ENCODE measurements around the gene SLAMF9. TPM values are rescaled to one million over a fixed set of nuclear protein-coding genes. Genes with fewer than 3 reads are reported as not detected.

Gene SLAMF9
- total RNA-seq, 2 donors from 2014 or later = not detected

- H3K4me3 ChIP-seq = no peak overlapping the region
- H3K9me3 ChIP-seq = no peaks in the 10 kb centered on the region
- no peak overlapping the region for H3K27ac ChIP-seq
- no peak for TF ChIP-seq CTCF (IDR thresholded peaks at IDR 0.05)
- no peaks in the 10 kb centered on the region for H3K4me1 ChIP-seq
- DNase-seq (ENCODE audit: low spot score) = peak; percentile 40
- H3K36me3 ChIP-seq = no peaks in the 10 kb centered on the region
- no peaks in the 10 kb centered on the region for H3K27me3 ChIP-seq
Measured at GRCh38 chr1:159977364-159978106, 23.5 kb upstream of the SLAMF9 start.

GRCh38 chr1:159974350-159974965 is 20.4 kb upstream of the SLAMF9 start:
- Histone ChIP-seq H3K4me1 (peaks cover 0 to 14% of the 10 kb centered on the region in 2 donors), H3K9me3 (no peaks in the 10 kb centered on the region), H3K27me3 (no peaks in the 10 kb centered on the region), H3K36me3 (no peaks in the 10 kb centered on the region), H3K4me3 (no peak overlapping the region), H3K27ac (no peak overlapping the region)
- DNase-seq (ENCODE audit: low spot score) = peak; percentile 23
- no peak for TF ChIP-seq CTCF (IDR thresholded peaks at IDR 0.05)

GRCh38 chr1:159973350-159973940 is 19.4 kb upstream of the SLAMF9 start:
- no peak overlapping the region for H3K4me3 ChIP-seq
- H3K27me3 ChIP-seq = no peaks in the 10 kb centered on the region
- DNase-seq (ENCODE audit: low spot score) = peak; percentile 30
- no peak overlapping the region for H3K27ac ChIP-seq
- TF ChIP-seq CTCF (IDR thresholded peaks at IDR 0.05) = no peak
- no peaks in the 10 kb centered on the region for H3K36me3 ChIP-seq
- H3K4me1 ChIP-seq = peaks cover 0 to 14% of the 10 kb centered on the region in 2 donors
- H3K9me3 ChIP-seq = no peaks in the 10 kb centered on the region

GRCh38 chr1:159972443-159973205 is 18.6 kb upstream of the SLAMF9 start:
- no peak overlapping the region for H3K4me3 ChIP-seq

More at GRCh38 chr1:159972443-159973205, 18.6 kb upstream of the SLAMF9 start:
- H3K27me3 ChIP-seq = no peaks in the 10 kb centered on the region
- H3K4me1 ChIP-seq = peaks cover 0 to 14% of the 10 kb centered on the region in 2 donors
- H3K36me3 ChIP-seq = no peaks in the 10 kb centered on the region
- TF ChIP-seq CTCF (IDR thresholded peaks at IDR 0.05) = no peak
- no peak overlapping the region for H3K27ac ChIP-seq
- peak; percentile 36 for DNase-seq (ENCODE audit: low spot score)
- no peaks in the 10 kb centered on the region for H3K9me3 ChIP-seq
